T-cell (primary cell): ENCODE measurements around the gene CDH22. TPM values are rescaled to one million over a fixed set of nuclear protein-coding genes. Genes with fewer than 3 reads are reported as not detected.

ENCODE experiments used
- ATAC-seq, 4 experiments: fragments of 200-7000 bp in 3 of 4; fragments of 150-1000 bp in 1 of 4; cut with Tn5 transposase; replicated peaks in 1 of 4; 1 replicate in 3 of 4; 2 replicates in 1 of 4; pipeline ENCODE4 v1.10.0; 2021; ENCODE audit warnings: moderate library complexity in 3 of 4, mild to moderate bottlenecking in 2 of 4, moderate number of reproducible peaks in 1 of 4
- CTCF ChIA-PET, 2 donors: fragments of 300-600 bp; sonication (Branson Sonifier 250); formaldehyde crosslinking; loops; one replicate each; lab custom pipeline; 2022; ENCODE audit warnings: antibody characterized with exemption in 2 of 2; lab: Charles Lee
- POLR2A ChIA-PET, 2 donors: fragments of 300-600 bp; sonication (Branson Sonifier 250); formaldehyde crosslinking; loops; one replicate each; lab custom pipeline; 2022; ENCODE audit warnings: antibody characterized with exemption in 2 of 2; lab: Charles Lee
- DNase-seq, 35 experiments: peaks; one replicate each; pipeline versions ENCODE4 v3.0.0 to v3.0.0-alpha.2; 2013 to 2023
- H3K27ac ChIP-seq: one replicate; pipeline ENCODE4 v1.5.1; 2013; ENCODE audit warnings: low read length
- H3K27me3 ChIP-seq, 2 experiments: replicated peaks in 1 of 2; 1 replicate in 1 of 2; 2 replicates in 1 of 2; pipeline versions ENCODE4 v1.6.1 to v1.7.0; 2013; ENCODE audit warnings: low read length in 1 of 2, mixed read lengths in 1 of 2; ENCODE audit not compliant: control insufficient read depth in 2 of 2, insufficient read depth in 2 of 2; ENCODE audit errors: extremely low read depth in 1 of 2
- H3K36me3 ChIP-seq, 2 donors: 1 replicate in 1 of 2; 2 replicates in 1 of 2; pipeline versions ENCODE4 v1.6.1 to v1.7.0; 2013; ENCODE audit warnings: low read length in 1 of 2; ENCODE audit not compliant: control insufficient read depth in 2 of 2, insufficient read depth in 1 of 2; ENCODE audit errors: extremely low read depth in 1 of 2
- H3K4me1 ChIP-seq, 2 experiments: 1 replicate in 1 of 2; 2 replicates in 1 of 2; pipeline versions ENCODE4 v1.6.1 to v1.7.0; 2013; ENCODE audit warnings: low read length in 2 of 2, mixed read lengths in 1 of 2; ENCODE audit not compliant: insufficient read depth in 2 of 2, control insufficient read depth in 1 of 2; ENCODE audit errors: extremely low read depth in 1 of 2
- H3K4me3 ChIP-seq, 2 donors: 1 replicate in 1 of 2; 2 replicates in 1 of 2; pipeline versions ENCODE4 v1.5.1 to v1.7.0; 2013; ENCODE audit warnings: mild to moderate bottlenecking in 2 of 2, low read length in 1 of 2, moderate library complexity in 1 of 2; ENCODE audit not compliant: control insufficient read depth in 1 of 2; ENCODE audit errors: extremely low read depth in 1 of 2
- H3K9me3 ChIP-seq: 2 replicates; pipeline ENCODE4 v1.7.0; 2013
- H3K27ac Mint-ChIP-seq, 2 donors: one replicate each; pipeline ENCODE4 v1.8.0; 2020 to 2021; ENCODE audit warnings: mild to moderate bottlenecking in 2 of 2, mixed read lengths in 2 of 2
- H3K27me3 Mint-ChIP-seq, 2 donors: one replicate each; pipeline ENCODE4 v1.8.0; 2021 to 2022; ENCODE audit warnings: mixed read lengths in 2 of 2
- H3K36me3 Mint-ChIP-seq: one replicate; pipeline ENCODE4 v1.8.0; 2021; ENCODE audit warnings: mixed read lengths
- H3K4me1 Mint-ChIP-seq, 3 donors: one replicate each; pipeline ENCODE4 v1.8.0; 2020 to 2022; ENCODE audit warnings: mixed read lengths in 3 of 3, mild to moderate bottlenecking in 1 of 3
- H3K4me3 Mint-ChIP-seq, 3 donors: one replicate each; pipeline ENCODE4 v1.8.0; 2020 to 2022; ENCODE audit warnings: mild to moderate bottlenecking in 3 of 3, mixed read lengths in 3 of 3, moderate library complexity in 3 of 3
- H3K9me3 Mint-ChIP-seq, 3 donors: one replicate each; pipeline ENCODE4 v1.8.0; 2020 to 2022; ENCODE audit warnings: mixed read lengths in 3 of 3
- WGBS: methylation state at CpG from one replicate; pipeline ENCODE4 v1.1.5; 2013; ENCODE audit warnings: missing lambda C conversion rate; ENCODE audit not compliant: insufficient coverage; 5-methylcytosine and 5-hydroxymethylcytosine counted together
- total RNA-seq, 35 experiments: library from RNA in 6 of 35; stranded (reverse) in 6 of 35; fragments of 120-200 nt in 1 of 35; gene quantifications; one replicate each; pipeline versions ENCODE4 v1.2.1 to v1.2.4 and lab custom pipeline; 2013 to 2026

Gene CDH22
- total RNA-seq, 5 donors from 2014 or later (not counting 1 experiment from before 2014, with no cell fraction given) = not detected

DNA sequence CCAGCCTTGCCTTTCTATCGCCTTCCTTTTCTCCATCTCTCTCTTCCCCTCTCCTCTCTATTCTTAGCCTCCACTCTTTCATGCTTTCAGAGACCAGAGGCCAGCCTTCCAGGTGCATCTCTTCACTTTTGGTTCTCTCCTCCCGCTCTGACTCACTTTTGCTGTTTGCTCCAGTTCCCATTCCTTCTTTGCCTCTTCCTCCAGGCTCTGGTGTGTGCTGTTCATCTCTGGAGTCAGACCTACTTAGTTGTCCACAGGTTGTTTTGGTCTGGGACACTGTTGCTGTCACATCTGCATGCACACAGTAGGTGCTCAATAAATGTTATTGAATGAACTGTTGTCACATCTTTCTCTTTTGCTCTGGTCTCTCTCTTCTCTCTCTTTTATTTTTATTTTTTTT is 1.6 kb upstream of the CDH22 start:
- Histone ChIP-seq H3K9me3 (no peaks in the 10 kb centered on the region), H3K27me3 (peaks cover 27 to 93% of the 10 kb centered on the region in 2 experiments), H3K4me3 (no peak overlapping the region), H3K27ac (no peak overlapping the region), H3K4me1 (peaks cover 0 to 23% of the 10 kb centered on the region in 2 experiments), H3K36me3 (no peaks in the 10 kb centered on the region)
- DNase-seq = no peak
- Mint-ChIP-seq H3K27ac (no peak overlapping the region), H3K36me3 (no peaks in the 10 kb centered on the region), H3K4me1 (peaks cover 8 to 25% (median 22%) of the 10 kb centered on the region in 3 donors), H3K27me3 (peaks cover 65 to 78% of the 10 kb centered on the region in 2 donors), H3K4me3 (peak overlapping the region in 2 of 3 donors; percentile 8 to 71), H3K9me3 (no peaks in the 10 kb centered on the region)
- ATAC-seq = no peak
- ChIA-PET CTCF (no interaction called here), POLR2A (no interaction called here)
- 50% methylated on average over 2 of the region's 2 CpGs for WGBS

DNA sequence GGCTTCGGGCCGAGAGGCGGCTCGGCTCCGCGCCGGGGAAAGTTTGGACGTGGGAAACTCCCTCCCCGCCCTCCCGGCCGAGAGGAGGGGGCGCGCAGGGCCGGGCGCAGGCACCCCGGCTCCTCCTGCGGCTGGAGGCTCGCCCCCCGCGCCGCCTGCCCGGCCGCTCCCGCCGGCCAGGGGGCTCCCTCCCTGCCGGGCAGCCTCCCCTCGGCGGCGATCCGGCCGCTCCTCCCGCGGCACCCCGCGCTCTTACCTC is 370 bp downstream of the CDH22 start:
- peak in 1 of 4 experiments; percentile 13 for ATAC-seq
- peaks cover 8 to 25% (median 21%) of the 10 kb centered on the region in 3 donors for H3K4me1 Mint-ChIP-seq
- no peaks in the 10 kb centered on the region for H3K36me3 ChIP-seq
- no peaks in the 10 kb centered on the region for H3K9me3 Mint-ChIP-seq
- H3K4me3 ChIP-seq = peak overlapping the region in 1 of 2 donors; percentile 52
- H3K27ac ChIP-seq = no peak overlapping the region
- peaks cover 64 to 77% of the 10 kb centered on the region in 2 donors for H3K27me3 Mint-ChIP-seq
- no peaks in the 10 kb centered on the region for H3K36me3 Mint-ChIP-seq
- peak in 1 of 35 experiments; percentile 30 for DNase-seq
- H3K9me3 ChIP-seq = no peaks in the 10 kb centered on the region
- H3K27me3 ChIP-seq = peaks cover 19 to 90% of the 10 kb centered on the region in 2 experiments
- POLR2A ChIA-PET = no interaction called here
- 2% methylated on average over 27 of the region's 35 CpGs for WGBS
- no peak overlapping the region for H3K27ac Mint-ChIP-seq
- CTCF ChIA-PET = no interaction called here
- peaks cover 0 to 23% of the 10 kb centered on the region in 2 experiments for H3K4me1 ChIP-seq
- H3K4me3 Mint-ChIP-seq = peak overlapping the region in 1 of 3 donors; percentile 71

- H3K36me3 Mint-ChIP-seq = no peaks in the 10 kb centered on the region
- POLR2A ChIA-PET = no interaction called here
- WGBS = 3% methylated on average over 83 of the region's 90 CpGs
Measured at GRCh38 chr20:46307139-46307998, 929 bp downstream of the CDH22 start.

GRCh38 chr20:46306743-46307138 is 1.6 kb downstream of the CDH22 start:
- Mint-ChIP-seq H3K4me1 (peaks cover 4 to 20% (median 13%) of the 10 kb centered on the region in 3 donors), H3K4me3 (peak overlapping the region; percentile 42 to 73 (median 49)), H3K27me3 (peaks cover 62 to 75% of the 10 kb centered on the region in 2 donors), H3K27ac (no peak overlapping the region), H3K9me3 (no peaks in the 10 kb centered on the region), H3K36me3 (no peaks in the 10 kb centered on the region)
- WGBS = 31% methylated on average over 10 of the region's 10 CpGs
- no peaks in the 10 kb centered on the region for H3K36me3 ChIP-seq
- H3K4me3 ChIP-seq = peak overlapping the region in 1 of 2 donors; percentile 52
- H3K27me3 ChIP-seq = peaks cover 16 to 89% of the 10 kb centered on the region in 2 experiments
- no peak for DNase-seq
- no peak for ATAC-seq
- ChIA-PET POLR2A (no interaction called here), CTCF (interaction anchor here (0.6 to 1.2 kb wide), 9 partner anchors 19 to 179 kb away, joined by 3 to 10 read pairs (median 4); partner anchors contain the start of gene ELMO2 (in 1 of the 2))
- peaks cover 0 to 14% of the 10 kb centered on the region in 2 experiments for H3K4me1 ChIP-seq
- no peak overlapping the region for H3K27ac ChIP-seq
- no peaks in the 10 kb centered on the region for H3K9me3 ChIP-seq

More at GRCh38 chr20:46307139-46307998, 929 bp downstream of the CDH22 start:
- H3K9me3 ChIP-seq = no peaks in the 10 kb centered on the region
- Mint-ChIP-seq H3K9me3 (no peaks in the 10 kb centered on the region), H3K4me3 (peak overlapping the region; percentile 42 to 73 (median 49)), H3K4me1 (peaks cover 8 to 25% (median 19%) of the 10 kb centered on the region in 3 donors), H3K27me3 (peaks cover 67 to 80% of the 10 kb centered on the region in 2 donors), H3K27ac (no peak overlapping the region)
- no peaks in the 10 kb centered on the region for H3K36me3 ChIP-seq
- peak overlapping the region; percentile 37 to 52 for H3K4me3 ChIP-seq
- H3K27ac ChIP-seq = no peak overlapping the region
- H3K4me1 ChIP-seq = peaks cover 0 to 17% of the 10 kb centered on the region in 2 experiments
- peak; percentile 46 to 83 (median 68) for DNase-seq
- CTCF ChIA-PET = interaction anchor here (0.6 to 1.2 kb wide), 8 partner anchors 18 to 178 kb away, joined by 3 to 10 read pairs (median 4); partner anchors contain the start of gene ELMO2 (in 1 of the 2)
- peaks cover 18 to 90% of the 10 kb centered on the region in 2 experiments for H3K27me3 ChIP-seq
- ATAC-seq = peak; percentile 79 to 88 (median 84)

- ChIA-PET CTCF (interaction anchor here (0.6 to 1.1 kb wide), 7 partner anchors 19 to 162 kb away, joined by 3 to 9 read pairs (median 3); no protein-coding TSS in a partner anchor), POLR2A (no interaction called here)
- Histone ChIP-seq H3K27me3 (peaks cover 14 to 85% of the 10 kb centered on the region in 2 experiments), H3K36me3 (no peaks in the 10 kb centered on the region), H3K27ac (no peak overlapping the region), H3K4me3 (no peak overlapping the region), H3K4me1 (peaks cover 0 to 14% of the 10 kb centered on the region in 2 experiments), H3K9me3 (no peaks in the 10 kb centered on the region)
- Mint-ChIP-seq H3K36me3 (no peaks in the 10 kb centered on the region), H3K27me3 (peaks cover 57 to 67% of the 10 kb centered on the region in 2 donors), H3K9me3 (no peaks in the 10 kb centered on the region), H3K4me1 (peaks cover 4 to 18% (median 11%) of the 10 kb centered on the region in 3 donors), H3K27ac (no peak overlapping the region), H3K4me3 (peak overlapping the region in 1 of 3 donors; percentile 73)
- ATAC-seq = no peak
- WGBS = 78% methylated on average over 8 of the region's 9 CpGs
- no peak for DNase-seq
Measured at GRCh38 chr20:46305973-46306360, 2.3 kb downstream of the CDH22 start.

GRCh38 chr20:46305331-46305972 is 2.8 kb downstream of the CDH22 start:
- H3K27me3 Mint-ChIP-seq = peaks cover 54 to 66% of the 10 kb centered on the region in 2 donors
- Histone ChIP-seq H3K4me3 (no peak overlapping the region), H3K27ac (no peak overlapping the region), H3K4me1 (peaks cover 0 to 14% of the 10 kb centered on the region in 2 experiments), H3K36me3 (no peaks in the 10 kb centered on the region), H3K9me3 (no peaks in the 10 kb centered on the region), H3K27me3 (peaks cover 9 to 81% of the 10 kb centered on the region in 2 experiments)
- ChIA-PET POLR2A (no interaction called here), CTCF (interaction anchor here (0.5 to 1.2 kb wide), 9 partner anchors 19 to 163 kb away, joined by 3 to 9 read pairs (median 4); no protein-coding TSS in a partner anchor)
- no peak for DNase-seq
- 31% methylated on average over 8 of the region's 12 CpGs for WGBS
- no peak for ATAC-seq
- no peaks in the 10 kb centered on the region for H3K9me3 Mint-ChIP-seq
- no peaks in the 10 kb centered on the region for H3K36me3 Mint-ChIP-seq
- no peak overlapping the region for H3K4me3 Mint-ChIP-seq
- H3K27ac Mint-ChIP-seq = no peak overlapping the region
- H3K4me1 Mint-ChIP-seq = peaks cover 4 to 18% (median 9%) of the 10 kb centered on the region in 3 donors
